Measurements from ENCODE around the gene SMCO4.
"Not testable (repeated sequence)": the region's sequence is repeated elsewhere in the genome, so short reads cannot be mapped to it uniquely, and the experiment has no call there.

SMCO4 gene, protein sequence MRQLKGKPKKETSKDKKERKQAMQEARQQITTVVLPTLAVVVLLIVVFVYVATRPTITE

DNA sequence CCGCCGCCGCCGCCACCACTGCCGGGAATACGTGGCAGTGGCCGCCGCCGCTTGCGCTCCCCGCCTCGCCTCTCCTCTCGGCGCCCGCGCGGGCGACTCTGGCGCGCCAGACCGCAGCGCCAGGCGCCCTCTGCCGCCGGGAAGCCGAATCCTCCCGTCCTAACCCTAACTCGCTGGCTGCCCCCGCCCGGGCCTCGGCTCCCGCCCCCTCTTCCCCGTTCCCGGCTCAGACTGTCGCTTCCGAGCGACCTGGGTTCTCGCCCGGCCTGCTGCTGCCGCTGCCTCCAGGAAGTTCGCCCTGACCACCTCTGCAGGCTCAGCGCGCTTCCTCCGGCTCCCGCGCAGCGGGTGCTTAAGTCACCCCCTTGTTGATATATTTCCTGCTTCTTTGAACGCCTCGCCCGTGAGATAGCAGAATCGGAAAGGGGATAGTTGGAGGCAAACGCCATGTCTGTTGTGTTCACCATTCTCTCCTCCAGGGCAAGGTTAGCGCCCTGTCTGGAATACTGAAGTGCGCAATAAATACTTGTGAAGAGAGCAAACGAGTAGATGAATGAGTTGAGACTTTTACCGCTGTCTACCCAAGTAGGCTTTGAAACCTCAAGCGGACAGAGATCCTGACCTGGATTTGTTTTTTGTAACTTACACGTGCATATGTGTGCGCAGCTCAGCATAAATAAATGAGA, at the start of gene SMCO4:
TSS of gene SMCO4 (minus strand) at position 100 of the 686 bp plus-strand sequence. CDS start 64,202 bp downstream, outside the sequence.
- FAIRE-seq = no peak

DNA sequence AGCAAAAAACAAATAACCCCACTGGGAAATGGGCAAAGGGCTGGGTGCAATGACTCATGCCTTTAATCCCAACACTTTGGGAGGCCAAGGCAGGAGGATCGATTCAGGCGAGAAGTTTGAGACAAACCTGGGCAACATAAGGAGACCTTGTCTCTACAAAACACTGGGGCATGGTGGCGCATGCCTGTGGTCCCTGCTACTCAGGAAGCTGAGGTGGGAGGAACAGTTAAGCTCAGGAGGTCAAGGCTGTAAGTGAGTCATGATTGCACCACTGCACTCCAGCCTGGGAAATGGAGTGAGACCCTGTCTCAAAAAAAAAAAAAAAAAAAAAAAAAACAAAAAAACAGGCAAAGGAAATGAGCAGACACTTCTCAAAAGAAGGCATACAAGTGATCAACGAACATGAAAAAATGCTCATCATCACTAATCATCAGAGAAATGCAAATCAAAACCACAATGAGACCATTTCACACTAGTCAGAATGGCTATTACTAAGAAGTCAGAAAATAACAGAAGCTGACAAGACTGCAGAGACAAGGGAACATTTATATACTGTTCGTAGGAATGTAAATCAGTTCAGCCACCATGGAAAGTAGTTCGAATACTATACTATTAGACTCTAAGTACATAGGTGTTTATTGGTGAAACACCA, 48.2 kb upstream of the SMCO4 start:
- no peak for FAIRE-seq

DNA sequence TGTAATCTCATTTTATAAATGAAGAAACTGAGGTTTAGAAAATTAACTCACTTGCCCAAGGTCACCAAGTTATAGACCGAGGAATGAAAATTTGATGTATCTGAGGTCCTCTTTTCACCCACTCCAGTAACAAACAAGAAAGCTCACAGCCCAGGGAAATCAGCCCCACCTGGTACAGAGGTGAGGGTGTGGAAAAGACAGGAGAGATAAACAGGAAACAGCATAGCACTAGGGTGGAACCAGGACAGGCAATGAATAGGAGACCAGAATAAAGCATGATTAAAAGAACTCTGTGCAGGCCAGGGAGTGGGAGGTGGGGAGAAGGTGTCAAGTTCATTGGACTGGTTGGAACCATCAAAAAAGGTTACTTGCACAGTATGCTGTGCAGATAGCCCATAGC, 46.2 kb upstream of the SMCO4 start:
- no peak for FAIRE-seq

DNA sequence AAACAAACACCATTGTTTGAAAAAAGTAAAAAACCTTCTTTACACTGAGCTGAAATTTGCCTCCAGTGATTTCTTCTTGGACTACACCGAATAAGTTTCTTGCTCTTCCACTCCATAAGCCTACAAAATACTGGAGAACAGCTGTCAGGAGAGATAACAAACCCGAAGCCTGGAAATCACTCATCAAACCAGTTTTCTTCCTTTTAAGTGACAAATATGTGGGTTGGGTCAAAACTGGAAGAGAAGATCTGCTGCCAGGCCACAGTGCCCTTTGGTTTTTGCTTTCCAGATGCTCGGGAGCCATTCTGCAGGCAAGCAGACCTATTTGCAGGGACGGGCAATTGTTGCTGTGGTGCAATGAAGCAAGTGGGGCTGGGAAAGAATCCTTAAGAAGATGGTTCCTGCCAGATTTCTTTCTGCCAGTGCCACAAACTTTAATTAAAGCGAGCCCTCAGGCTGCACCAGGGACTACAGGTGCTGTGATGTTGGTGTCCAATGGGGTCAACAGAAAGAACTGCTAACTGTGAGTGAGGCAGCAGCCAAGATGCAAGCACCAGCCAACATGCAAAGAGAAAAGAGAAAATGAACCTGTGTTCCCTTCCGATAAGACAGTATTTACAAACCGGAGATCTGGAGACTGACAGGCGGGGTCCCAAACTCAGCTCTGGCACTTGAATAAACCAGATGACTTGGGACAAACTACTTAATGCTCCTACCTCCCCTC, 44.8 kb upstream of the SMCO4 start:
- no peak for FAIRE-seq

DNA sequence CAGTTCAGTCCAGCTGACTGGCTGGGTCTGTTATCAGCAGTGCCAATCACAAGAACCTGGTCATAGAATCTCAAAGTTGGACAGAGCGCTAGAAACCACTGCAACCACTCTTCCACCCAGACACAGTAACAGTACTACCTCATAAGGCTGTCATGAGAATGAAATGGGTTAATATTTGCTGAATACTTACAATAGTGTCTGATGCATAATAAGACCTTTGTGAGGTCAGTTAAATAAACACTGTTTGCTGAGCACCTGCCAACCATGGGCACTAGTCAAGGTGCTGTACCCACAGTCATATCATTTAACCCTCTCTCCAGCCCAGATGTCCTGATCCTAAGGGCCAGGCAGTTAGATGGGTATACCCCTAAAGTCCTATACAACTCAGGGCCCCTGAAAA, 44.2 kb upstream of the SMCO4 start:
- not testable (repeated sequence) for FAIRE-seq

DNA sequence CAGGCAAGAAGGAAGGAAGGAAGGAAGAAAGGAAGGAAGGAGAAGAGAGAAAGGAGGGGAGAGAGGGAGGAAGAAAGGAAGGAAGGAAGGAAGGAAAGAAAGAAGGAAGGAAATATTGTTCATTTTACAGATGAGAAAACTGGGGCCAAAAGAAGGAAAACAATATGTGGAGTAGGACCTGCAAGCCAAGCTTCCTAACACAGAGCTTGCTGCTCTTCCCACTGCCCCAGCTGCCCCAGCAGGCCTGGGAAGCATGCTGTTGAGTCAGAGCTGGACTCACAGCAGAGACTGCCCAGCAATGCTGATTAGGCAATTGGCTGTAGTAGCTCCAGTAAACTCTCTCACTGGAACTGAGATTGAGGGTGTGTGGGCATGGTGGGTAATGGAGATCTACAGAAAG, 42.6 kb upstream of the SMCO4 start:
- no peak for FAIRE-seq

DNA sequence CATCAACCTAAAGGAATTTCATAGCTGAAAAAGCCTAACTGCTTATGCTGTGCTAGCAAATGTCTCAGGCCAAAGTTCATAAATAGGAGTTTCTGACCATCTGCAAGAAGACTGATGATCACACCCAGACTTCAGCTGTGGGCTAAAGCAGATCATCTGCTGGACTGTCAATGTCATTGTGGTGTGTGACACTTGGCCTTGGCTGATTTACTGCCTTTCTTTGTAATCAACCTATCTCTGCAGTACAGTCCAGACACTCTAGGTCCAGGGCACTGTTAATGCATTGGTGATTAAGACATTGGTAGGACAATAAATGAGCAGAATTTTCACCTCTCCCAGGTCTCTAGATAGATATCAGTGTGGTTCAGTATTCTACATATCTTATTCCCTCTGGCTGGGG, 40.3 kb upstream of the SMCO4 start:
- no peak for FAIRE-seq

DNA sequence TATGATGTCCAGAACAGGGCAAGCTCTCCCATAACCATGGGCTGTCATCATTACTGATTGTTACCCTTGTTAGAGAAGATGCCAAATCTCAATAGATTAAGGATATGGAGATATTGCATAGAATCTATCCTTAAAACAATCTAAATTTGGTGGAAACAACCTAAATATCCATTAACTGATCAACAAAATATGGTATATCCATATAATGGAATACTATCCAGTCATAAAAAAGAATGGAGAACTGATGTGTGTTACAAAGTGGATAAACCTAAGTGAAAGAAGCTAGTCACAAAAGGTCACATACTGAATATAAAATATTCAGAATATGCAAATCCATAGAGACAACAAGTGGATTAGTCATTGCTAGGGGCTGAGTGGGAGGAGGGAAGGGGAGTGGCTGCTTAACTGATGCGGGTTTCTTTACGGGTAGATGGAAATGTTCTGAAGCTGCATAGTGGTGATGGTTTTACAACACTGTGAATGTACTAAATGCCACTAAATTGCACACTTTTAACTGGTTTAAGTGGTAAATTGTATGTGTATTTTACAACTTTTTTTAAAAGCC, 36.1 kb upstream of the SMCO4 start:
- no peak for FAIRE-seq

DNA sequence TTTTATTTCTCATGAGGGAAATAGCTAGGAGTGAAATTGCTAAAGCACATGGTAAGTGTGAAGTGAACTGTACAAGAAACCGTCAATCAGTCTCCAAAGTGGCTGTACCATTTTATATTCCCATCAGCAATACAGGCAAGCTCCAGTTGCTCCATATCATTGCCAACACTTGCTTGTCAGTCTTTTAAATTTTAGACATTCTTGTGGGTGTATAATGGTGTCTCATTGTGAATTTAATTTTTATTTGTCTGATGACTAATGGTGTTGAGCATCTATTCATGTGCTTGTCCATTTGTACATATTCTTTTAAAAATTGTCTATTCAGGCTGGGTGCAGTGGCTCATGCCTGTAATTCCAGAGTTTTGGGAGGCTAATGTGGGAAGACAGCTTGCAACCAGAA, 34.1 kb upstream of the SMCO4 start:
- no peak for FAIRE-seq

DNA sequence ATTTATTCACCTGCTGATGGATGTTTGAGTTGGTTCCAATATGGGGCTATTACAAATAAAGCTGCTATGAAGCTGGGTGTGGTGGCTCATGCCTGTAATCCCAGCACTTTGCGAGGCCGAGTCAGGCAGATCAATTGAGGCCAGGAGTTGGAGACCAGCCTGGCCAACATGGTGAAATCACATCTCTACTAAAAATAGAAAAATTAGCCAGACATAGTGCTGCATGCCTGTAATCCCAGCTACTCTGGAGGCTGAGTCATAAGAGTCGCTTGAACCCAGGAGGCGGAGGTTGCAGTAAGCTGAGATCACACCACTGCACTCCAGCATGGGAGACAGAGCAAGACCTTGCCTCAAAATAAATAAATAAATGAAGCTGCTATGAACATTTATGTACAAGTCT, 33.7 kb upstream of the SMCO4 start:
- not testable (repeated sequence) for FAIRE-seq

DNA sequence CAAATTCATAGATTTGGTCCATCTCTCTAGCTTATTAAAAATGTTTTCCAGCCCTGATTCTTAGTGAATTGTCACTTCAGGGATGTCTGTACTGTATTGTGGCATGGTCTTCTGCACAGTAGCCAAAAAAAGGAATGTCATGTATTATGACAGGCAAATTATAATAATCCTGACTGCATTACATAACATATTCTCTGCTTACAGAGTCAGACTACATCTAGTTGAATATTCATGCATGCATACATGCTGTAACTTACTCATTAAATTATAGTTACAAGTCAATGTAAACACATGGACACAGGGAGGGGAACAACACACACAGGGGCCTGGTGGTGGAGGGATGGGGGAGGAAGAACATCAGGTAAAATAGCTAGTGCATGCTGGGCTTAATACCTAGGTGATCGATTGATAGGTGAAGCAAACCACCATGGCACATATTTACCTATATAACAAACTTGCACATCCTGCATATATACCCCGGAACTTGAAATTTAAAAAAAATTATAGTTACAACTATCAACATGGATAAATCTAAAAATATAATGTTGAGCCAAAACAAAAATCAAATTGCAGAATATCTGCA, 31.5 kb upstream of the SMCO4 start:
- FAIRE-seq = no peak

DNA sequence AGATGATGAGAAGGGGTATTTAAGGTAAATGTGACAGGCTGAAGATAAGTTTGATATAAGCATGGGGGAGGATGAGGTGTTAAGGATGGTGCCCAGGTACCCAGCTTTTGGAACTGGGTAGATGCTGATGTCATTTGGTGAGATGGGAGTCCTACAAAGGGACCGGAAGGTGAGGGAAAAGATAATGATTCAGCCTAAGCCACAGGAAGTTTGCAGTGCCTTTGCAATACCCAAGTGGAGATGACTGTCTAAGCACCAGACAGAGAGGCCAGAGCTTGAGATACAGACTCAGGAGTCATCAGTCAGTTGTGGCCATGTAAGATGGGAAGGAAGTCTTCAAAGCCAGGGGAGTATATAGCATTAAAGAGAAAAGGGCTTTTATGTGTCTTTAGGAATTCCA, 30.0 kb upstream of the SMCO4 start:
- FAIRE-seq = no peak

DNA sequence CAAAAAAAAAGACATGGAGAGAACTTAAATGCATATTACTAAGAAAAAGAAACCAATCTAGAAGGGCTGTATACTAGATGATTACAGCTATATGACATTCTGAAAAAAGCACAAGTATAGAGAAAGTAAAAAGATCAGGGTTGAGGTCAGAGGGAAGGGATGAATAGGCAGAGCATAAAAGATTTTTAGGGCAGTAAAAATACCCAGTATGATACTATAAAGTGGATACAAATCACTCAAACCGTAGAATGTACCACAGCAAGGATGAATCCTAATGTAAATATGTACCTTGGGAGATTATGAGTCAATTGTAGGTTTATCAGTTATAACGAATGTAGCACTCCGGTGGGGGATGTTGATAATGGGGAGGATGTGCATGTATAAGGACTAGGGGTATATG, 29.4 kb upstream of the SMCO4 start:
- no peak for FAIRE-seq

DNA sequence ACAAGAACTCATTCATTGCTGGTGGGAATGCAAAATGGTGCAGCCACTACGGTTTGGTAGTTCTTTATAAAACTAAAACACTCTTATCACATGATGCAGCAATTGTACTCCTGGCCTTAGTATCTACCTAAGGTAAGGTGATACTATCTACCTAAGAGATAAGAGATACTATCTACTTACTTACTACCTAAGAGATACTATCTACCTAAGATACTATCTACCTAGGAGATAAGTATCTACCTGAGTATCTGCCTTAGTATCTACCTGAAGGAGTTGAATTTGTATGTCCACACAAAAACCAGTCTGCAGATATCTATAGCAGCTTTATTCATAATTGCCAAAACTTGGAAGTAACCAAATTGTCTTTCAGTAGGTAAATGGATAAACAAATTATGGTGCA, 29.0 kb upstream of the SMCO4 start:
- FAIRE-seq = no peak

DNA sequence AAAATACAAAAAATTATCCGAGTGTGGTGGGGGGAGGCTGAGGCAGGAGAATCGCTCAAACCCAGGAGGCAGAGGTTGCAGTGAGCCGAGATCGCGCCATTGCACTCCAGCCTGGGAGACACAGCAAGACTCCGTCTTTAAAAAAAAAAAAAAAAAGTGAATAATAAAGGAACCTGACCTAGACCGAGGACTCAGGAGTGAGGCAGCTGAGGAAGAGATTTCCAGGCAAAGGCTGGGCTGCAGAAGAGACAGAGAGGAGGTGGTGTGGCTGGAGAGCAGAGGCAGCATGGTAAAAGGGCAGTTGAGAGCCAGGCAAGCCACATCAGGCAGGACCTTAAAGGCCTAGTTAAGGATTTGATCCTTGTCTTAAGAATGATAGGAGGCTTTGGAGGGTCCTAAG, 28.4 kb upstream of the SMCO4 start:
- no peak for FAIRE-seq

DNA sequence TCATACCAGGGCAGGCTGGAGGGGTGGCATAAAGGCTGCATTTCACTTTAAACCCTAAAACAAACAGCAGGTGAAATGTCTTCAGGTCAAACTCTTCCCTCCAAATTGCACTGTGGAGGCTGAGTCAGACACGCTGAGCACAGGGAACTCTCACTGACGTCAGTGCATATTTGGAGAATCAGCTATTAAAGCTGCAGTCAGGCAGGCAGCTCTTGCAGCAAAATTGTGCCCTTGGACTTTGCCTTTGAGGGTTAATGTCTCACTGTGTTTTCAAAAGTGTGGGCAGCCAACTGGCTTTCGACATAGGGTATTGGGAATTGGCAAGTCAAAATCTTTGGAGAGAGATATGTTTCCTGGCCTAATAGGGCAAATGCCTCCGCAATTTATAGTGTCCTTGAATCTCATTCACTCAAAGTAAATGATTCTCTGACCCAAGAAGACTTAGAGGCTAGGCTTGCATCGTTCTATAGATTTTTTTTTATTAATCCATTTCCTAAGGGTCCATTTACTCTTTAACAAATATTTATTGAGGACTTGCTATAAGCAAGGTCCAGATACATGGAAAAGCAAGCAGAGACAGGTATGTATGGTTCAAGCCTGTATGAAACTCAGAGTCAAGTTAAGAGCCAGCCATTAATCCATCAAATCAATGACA, 27.7 kb upstream of the SMCO4 start:
- FAIRE-seq = no peak

DNA sequence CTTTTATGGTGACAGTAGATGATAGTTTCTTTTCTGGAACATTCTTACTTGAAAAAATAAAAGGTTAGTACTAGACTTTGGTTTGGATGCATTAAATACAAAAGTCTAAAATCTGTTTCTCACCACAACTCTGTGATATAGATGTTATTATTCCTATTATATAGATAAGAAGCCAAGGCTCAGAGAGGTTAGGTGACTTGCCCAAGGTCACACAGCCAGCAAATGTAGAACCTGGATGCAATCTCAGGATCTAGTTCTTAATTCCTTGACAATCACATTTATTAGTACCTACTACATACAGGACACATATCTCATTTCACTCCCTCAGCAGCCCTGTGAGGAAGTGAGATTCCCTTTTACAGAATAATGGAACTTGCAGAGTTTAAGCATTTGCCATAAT, 26.3 kb upstream of the SMCO4 start:
- FAIRE-seq = no peak

DNA sequence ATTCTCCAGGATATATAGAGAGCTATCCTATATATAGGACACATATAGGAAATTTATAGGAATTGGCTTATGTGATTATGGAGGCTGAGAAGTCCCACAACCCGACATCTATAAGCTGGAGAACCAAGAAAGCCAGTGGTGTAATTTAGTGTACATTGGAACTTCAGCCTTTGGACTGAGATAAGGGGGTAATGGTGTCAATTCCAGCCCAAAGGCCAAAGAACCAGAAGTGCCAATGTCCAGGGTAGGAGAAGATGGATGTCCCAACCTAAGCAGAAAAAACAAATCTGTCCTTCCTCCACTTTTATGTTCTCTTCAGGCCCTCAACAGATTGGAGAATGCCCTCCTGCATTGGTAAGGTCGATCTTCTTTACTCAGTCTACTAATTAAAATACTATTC, 25.5 kb upstream of the SMCO4 start:
- FAIRE-seq = no peak

DNA sequence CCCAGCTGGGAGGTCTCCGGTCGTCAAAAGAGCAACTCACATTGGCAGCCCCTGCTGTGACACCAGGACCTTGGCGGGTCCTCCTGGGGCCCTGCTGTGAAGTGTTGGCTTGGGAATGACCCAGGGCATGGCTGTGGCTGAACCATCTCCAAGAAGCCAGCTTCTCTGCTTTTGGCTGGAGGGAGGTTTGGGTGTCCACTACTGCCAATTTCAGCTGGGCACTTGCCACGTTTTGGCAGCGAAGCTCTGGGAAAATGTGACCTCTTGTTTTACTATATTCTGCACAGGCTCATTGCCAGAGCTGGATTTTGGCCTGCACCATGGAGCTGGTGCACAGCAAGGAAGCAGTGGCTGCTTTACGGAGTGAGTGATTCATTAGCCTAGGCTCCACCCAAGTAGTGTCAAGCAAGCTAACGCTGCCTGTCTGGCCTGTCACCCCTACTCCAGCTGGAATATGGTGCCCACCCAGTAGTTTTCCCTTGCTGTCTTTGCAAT, 24.3 kb upstream of the SMCO4 start:
- no peak for FAIRE-seq

DNA sequence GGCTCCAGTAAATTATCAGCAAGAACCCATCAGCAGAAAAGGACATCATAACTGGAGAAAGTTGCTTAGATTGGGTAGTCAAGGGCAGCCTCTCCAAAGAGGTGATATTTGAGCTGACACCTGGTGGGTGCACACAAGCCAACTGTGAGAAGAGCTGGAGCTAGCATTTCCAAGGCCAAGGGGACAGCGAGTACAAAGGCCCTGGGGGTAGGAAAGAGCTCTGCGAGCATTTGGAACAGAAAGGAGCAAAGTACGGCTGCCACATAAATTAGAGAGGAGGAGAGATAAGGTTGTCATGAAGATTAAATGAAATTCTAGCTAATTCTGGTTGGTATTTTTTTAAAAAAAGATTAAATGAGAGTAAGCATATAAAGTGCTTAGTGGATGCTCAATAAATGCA, 21.7 kb upstream of the SMCO4 start:
- no peak for FAIRE-seq

DNA sequence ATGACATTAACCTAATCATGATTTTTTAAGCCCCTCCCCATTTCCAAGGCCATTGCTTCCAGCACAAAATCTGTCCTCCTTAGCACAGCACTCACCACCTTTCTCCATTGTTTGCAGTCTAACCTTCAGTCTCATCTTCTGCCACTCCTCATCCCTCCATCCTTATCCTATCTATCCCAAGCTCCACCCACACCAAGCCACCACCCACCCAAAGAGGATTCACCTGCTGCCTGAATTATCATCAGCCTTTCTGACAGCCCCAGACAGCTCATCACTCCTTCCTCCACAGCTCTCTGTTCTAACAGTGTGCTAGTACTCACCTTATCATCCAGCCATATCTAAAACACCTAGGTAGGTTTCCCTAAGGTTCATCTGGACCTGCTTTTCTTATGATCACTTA, 20.7 kb upstream of the SMCO4 start:
- FAIRE-seq = no peak

DNA sequence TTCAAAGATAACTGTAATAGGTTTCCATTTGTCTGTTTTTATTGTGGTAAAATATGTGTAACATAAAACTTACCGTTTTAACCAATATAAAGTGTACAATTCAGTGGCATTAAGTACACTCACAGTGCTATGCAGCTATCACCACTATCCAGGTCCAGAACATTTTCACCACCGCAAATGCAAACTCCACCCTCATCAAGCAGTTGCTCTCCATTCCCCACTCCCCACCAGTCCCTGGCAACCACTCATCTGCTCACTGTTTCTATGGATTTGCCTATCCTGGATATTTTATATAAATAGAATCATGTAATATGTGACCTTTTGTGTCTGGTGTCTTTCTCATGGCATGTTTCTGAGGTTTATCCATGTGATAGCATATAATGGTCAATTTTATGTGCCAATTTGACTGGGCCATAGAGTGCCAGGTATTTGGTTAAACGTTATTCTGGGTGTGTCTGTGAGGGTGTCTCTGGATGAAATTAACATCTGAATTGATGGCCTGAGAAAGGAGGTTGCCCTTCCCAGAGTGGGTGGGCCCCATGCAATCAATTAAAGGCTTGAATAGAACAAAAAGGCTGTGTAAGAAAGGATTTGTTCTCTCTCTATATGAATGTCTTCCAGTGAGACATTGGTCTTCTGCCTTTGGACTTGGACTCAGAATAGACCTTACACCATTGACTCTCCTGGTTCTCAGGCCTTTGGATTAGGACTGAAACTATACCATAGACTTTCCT, 17.2 kb upstream of the SMCO4 start:
- no peak for FAIRE-seq
